ENCODE results near the gene CISD2. TPM values are rescaled to one million over a fixed set of nuclear protein-coding genes. Genes with fewer than 3 reads are reported as not detected.

Gene CISD2
- total RNA-seq, 2 donors from 2014 or later = 4.2 to 16.4 TPM

DNA sequence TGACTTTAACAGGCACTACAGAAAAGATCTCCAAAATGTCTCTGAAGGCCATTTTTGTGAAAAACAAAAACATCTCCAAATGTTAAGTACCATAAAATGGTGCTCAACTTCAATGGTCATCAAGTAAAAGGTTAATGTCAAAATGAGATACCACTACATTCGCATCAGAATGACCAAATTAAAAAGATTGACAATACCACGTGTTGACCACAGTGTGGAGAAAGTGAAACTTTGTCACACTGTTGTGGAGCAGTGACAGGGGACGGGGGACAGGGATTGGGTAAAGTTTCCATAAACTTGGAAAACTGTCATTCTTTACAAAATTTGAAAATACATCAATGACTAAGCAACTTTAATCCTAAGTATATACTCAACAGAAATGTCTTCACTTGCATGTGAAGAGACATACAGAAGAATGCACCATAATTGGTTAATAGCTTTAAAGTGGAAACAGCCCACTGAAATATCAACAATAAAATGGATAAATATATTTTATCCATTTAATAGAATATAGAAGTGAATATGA is 19.1 kb upstream of the CISD2 start:
- no peak overlapping the region for H3K27ac ChIP-seq
- H3K9me3 ChIP-seq = no peaks in the 10 kb centered on the region
- no peaks in the 10 kb centered on the region for H3K27me3 ChIP-seq (replicated peaks; ENCODE audit: insufficient read depth)
- DNase-seq (ENCODE audit: low spot score) = no peak
- no peak overlapping the region for H3K4me3 ChIP-seq
- H3K36me3 ChIP-seq = no peaks in the 10 kb centered on the region
- TF ChIP-seq, protein P1, sequence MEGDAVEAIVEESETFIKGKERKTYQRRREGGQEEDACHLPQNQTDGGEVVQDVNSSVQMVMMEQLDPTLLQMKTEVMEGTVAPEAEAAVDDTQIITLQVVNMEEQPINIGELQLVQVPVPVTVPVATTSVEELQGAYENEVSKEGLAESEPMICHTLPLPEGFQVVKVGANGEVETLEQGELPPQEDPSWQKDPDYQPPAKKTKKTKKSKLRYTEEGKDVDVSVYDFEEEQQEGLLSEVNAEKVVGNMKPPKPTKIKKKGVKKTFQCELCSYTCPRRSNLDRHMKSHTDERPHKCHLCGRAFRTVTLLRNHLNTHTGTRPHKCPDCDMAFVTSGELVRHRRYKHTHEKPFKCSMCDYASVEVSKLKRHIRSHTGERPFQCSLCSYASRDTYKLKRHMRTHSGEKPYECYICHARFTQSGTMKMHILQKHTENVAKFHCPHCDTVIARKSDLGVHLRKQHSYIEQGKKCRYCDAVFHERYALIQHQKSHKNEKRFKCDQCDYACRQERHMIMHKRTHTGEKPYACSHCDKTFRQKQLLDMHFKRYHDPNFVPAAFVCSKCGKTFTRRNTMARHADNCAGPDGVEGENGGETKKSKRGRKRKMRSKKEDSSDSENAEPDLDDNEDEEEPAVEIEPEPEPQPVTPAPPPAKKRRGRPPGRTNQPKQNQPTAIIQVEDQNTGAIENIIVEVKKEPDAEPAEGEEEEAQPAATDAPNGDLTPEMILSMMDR (IDR thresholded peaks at IDR 0.05) = no peak
- TF ChIP-seq POLR2A (IDR thresholded peaks at IDR 0.05) = no peak
- no peak for TF ChIP-seq POLR2AphosphoS5 (IDR thresholded peaks at IDR 0.05)
- no peaks in the 10 kb centered on the region for H3K4me1 ChIP-seq (replicated peaks)
- 72% methylated on average over 3 of the region's 3 CpGs for WGBS
- intact Hi-C loops (cut with DNase I) = no loop called here

DNA sequence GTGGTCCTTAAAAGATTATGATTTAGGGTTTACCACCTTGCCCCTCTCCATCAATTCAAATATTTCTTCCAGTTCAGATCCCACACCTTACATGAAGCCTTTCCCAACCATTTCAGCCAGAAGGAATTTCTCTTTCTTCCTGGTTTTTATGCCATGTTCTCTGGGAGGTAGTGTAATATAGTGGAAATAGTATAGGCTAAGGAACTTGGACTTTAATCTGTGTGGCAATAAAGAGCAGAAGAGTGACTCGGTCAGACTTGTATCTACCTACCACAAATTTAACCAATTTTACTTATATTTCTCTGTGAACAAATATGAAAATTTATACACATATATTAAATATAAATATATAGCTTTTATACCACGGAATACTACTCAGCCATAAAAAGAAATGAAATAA is 18.4 kb upstream of the CISD2 start:
- H3K4me3 ChIP-seq = no peak overlapping the region
- no peaks in the 10 kb centered on the region for H3K27me3 ChIP-seq (replicated peaks; ENCODE audit: insufficient read depth)
- TF ChIP-seq POLR2AphosphoS5 (IDR thresholded peaks at IDR 0.05) (no peak), POLR2A (IDR thresholded peaks at IDR 0.05) (no peak)
- TF ChIP-seq, protein P1 (IDR thresholded peaks at IDR 0.05) = no peak
- H3K4me1 ChIP-seq (replicated peaks) = no peaks in the 10 kb centered on the region
- no peak for DNase-seq (ENCODE audit: low spot score)
- H3K36me3 ChIP-seq = no peaks in the 10 kb centered on the region
- intact Hi-C loops (cut with DNase I) = no loop called here
- no peak overlapping the region for H3K27ac ChIP-seq
- 95% methylated on average over 2 of the region's 2 CpGs for WGBS
- no peaks in the 10 kb centered on the region for H3K9me3 ChIP-seq

DNA sequence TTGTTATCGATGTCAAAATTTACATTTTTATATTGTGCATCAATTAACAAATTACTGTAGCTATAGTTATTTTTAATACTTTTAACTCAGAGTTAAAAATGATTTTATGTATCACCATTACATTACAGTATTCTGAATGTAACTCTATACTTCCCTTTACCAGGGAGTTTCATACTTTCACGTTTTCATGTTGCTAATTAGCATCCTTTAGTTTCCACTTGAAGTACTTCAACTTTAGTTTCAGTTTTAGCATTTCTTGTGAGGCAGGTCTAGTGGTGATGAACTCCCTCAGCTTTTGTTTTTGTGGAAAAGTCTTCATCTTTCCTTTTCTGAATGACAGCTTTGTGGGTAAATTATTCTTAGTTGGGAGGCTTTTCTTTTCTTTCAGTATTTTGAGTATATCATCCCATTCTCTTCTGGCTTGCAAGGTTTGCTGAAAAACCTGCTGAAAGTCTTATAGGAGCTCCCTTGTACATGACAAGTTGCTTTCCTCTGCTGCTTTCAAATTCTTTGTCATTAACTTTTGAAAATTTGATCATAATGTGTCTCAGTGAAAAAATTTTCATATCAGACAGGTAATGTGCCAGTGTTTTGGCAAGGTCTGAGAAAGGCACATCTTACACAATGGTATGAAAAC is 9.8 kb upstream of the CISD2 start:
- H3K36me3 ChIP-seq = no peaks in the 10 kb centered on the region
- TF ChIP-seq POLR2AphosphoS5 (IDR thresholded peaks at IDR 0.05) (no peak), POLR2A (IDR thresholded peaks at IDR 0.05) (no peak)
- TF ChIP-seq, protein P1 (IDR thresholded peaks at IDR 0.05) = no peak
- H3K4me1 ChIP-seq (replicated peaks) = no peaks in the 10 kb centered on the region
- no peaks in the 10 kb centered on the region for H3K9me3 ChIP-seq
- no peak for DNase-seq (ENCODE audit: low spot score)
- no peak overlapping the region for H3K27ac ChIP-seq
- 93% methylated on average over 2 of the region's 2 CpGs for WGBS
- H3K4me3 ChIP-seq = no peak overlapping the region
- H3K27me3 ChIP-seq (replicated peaks; ENCODE audit: insufficient read depth) = no peaks in the 10 kb centered on the region
- intact Hi-C loops (cut with DNase I) = no loop called here

DNA sequence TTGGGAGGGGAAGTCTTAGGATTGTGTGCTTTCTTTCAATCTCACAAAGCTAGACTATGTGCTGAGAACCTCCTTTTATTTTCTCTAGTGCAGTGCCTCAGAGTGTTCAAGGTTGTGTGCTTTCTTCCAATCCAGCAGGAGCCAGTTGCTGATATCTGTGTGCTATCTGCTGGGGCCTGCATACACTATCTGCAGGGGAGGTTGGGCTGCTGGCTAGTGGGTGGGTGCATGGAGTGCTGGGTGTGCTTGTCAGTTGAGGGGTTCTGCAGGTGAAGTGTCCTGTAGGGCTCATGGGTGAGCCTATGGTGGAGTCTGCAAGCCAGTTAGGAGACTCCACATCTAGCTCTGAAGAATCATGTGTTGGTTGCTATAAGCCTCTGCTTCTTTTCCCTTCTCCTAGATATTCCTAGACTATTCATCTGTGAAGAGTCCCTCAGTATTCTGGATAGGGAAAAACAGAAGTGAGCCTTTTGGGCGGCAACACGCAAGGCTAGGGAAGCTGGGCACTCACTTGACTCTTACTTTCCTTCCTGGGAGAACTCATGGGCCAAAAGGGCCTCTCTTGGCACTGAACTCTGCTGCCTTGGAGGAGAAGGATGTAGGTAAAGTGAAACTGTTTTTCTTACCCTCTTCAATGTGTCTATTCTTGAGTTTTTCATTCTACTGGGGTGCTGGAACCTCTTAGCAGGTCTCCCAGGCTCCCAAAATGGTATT is 8.0 kb upstream of the CISD2 start:
- Histone ChIP-seq H3K36me3 (no peaks in the 10 kb centered on the region), H3K27me3 (replicated peaks; ENCODE audit: insufficient read depth) (no peaks in the 10 kb centered on the region), H3K27ac (no peak overlapping the region), H3K4me3 (no peak overlapping the region), H3K9me3 (no peaks in the 10 kb centered on the region), H3K4me1 (replicated peaks) (no peaks in the 10 kb centered on the region)
- WGBS = 95% methylated on average over 2 of the region's 2 CpGs
- intact Hi-C loops (cut with DNase I) = loop anchor here (10.0 kb wide), 1 partner anchor 214 kb away; the partner anchor contains the start of gene SLC9B2
- DNase-seq (ENCODE audit: low spot score) = no peak
- TF ChIP-seq POLR2AphosphoS5 (IDR thresholded peaks at IDR 0.05) = no peak
- TF ChIP-seq, protein P1 (IDR thresholded peaks at IDR 0.05) = no peak
- TF ChIP-seq POLR2A (IDR thresholded peaks at IDR 0.05) = no peak

Measured in prostate gland (tissue), 2 donors.